GM19099 (cell line): Measurements from ENCODE around the gene ERC2.

Experiments
- POLR2A ChIP-seq: IDR thresholded peaks from 3 replicates; pipeline ENCODE4 v1.6.1; 2011; ENCODE audit warnings: low read depth; ENCODE audit not compliant: insufficient read length; ENCODE audit errors: extremely low read depth

Gene ERC2

DNA sequence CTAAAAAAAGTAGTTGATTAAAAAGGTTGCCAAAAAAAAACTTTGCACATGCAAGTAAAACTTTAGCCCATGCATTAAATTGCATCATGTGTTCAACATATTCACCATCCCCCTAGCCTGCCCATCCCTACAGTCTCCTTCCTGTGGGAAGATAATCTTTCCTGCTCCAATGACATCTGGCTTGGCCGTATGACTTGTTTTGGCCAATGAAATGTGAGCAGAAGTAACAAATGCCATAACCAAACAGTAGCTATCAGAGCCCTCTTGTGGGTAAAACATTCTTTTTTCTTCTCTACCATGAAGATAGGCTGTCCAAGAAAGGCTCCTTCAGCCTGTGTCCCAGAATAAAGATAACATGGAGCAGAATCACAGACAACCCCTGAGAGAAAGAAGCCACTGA lies 15.3 kb downstream of the ERC2 start:
- TF ChIP-seq POLR2A, result no peak

GRCh38 chr3:56452085-56452484 lies 16.2 kb downstream of the ERC2 start:
- TF ChIP-seq POLR2A, result no peak

DNA sequence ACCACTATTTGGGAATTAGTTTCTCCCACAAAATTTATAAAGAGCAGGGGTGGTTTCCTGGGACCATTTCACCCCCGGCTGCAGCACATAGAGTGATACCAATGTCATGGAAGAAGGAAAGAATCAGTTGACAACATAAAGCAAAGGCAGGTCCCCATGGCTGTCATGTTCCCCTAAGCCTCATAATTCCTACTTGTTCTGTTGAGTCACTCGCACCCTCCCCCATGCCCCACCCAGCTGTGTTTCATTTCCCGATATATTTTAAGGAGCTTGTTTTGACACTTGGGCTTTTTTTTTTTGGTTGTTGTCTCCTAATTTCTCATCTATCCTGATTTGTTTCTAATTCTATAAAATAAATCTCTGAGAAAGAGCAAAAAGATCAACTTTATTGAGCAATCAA lies 24.9 kb downstream of the ERC2 start:
- no peak for TF ChIP-seq POLR2A

GRCh38 chr3:56428667-56429066 lies 39.6 kb downstream of the ERC2 start:
- TF ChIP-seq POLR2A, result no peak

- no peak for TF ChIP-seq POLR2A
These were observed 43.4 kb downstream of the ERC2 start for GRCh38 chr3:56424885-56425284.

GRCh38 chr3:56424336-56424735 lies 43.9 kb downstream of the ERC2 start:
- no peak for TF ChIP-seq POLR2A

DNA sequence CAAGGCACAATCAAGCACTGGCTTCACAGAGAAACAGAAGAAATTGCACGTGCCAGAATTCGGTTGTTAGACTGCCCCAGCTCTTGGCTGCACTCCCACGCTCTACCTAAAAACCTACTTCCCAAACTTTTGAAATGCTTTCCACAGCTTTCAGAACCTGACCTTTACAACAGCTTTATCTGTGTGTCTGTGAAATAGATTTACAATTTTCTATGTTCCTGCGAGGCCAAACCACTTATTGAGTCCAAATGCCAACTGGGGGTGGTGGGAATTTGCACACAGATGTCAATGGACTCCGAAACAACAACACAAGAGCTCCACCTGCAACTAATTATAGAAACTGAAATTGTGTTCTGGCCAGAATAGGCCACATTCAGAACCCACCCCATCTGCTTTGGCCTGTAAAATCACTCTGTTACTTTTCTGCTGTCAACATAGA lies 44.6 kb downstream of the ERC2 start:
- TF ChIP-seq POLR2A, result no peak

- TF ChIP-seq POLR2A, result no peak
These were observed 46.0 kb downstream of the ERC2 start for GRCh38 chr3:56422316-56422715.

- no peak for TF ChIP-seq POLR2A
These were observed 47.1 kb downstream of the ERC2 start for GRCh38 chr3:56421205-56421604.

DNA sequence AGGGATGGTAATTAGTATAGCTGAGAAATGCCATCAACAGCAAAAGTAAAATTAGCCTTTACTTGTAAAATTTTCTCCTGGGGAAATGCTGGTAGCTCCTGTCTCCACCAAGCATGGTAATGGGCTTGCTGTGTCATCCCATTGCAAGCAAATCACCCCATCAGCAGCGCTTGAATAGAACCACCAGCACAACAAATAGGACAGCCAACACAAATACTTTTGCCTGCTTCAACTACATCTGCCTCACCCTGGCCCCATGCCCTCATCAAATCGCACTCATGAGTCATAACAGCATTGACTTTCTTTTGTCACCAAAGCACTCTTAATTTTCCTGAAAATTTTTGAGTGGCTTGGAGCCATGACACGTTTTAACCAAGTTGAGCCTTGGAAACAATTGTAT lies 52.6 kb downstream of the ERC2 start:
- TF ChIP-seq POLR2A, result no peak

GRCh38 chr3:56413911-56414310 lies 54.4 kb downstream of the ERC2 start:
- no peak for TF ChIP-seq POLR2A

DNA sequence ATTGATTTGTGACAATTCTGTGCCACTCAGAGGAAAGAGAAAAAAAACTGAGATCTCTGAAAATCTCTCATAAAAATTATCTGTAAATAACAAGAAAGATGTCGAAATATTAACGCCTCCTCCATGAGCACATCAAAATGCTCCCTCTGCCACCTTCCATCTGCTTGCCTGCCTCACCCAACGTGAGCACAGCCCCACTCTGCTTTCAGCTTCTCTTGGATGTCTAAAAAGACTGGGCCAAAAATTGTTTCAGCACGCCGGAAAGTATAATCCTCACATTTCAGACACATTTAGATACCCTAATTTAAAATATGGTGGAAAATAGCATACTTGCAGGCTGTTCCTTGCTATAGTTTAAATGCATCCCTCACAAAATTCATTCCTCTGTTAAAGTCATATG lies 57.1 kb downstream of the ERC2 start:
- no peak for TF ChIP-seq POLR2A

- TF ChIP-seq POLR2A, result no peak
These were observed 57.7 kb downstream of the ERC2 start for GRCh38 chr3:56410576-56410975.

GRCh38 chr3:56409790-56410189 lies 58.5 kb downstream of the ERC2 start:
- TF ChIP-seq POLR2A, result no peak

- no peak for TF ChIP-seq POLR2A
These were observed 59.5 kb downstream of the ERC2 start for GRCh38 chr3:56408761-56409196.

GRCh38 chr3:56406826-56407515 lies 61.3 kb downstream of the ERC2 start:
- TF ChIP-seq POLR2A, result no peak

DNA sequence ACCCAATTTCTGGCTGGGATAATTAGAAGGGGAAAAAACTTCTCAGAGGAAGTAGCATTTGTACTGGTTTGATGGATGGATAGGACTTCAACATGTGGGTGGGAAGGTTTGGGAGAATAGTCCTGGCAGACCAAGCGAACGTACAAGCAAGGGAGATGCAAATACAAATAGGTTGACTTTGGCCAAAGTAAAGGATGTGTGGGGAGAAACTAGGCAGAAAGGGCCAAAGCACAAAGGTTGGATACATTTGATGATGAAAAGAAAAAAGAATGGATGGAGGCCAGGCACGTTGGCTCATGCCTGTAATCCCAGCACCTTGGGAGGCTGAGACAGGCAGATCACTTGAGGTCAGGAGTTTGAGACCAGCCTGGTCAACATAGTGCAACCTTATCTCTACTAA lies 63.4 kb downstream of the ERC2 start:
- TF ChIP-seq POLR2A, result no peak
